Measurements from ENCODE around the gene BCL2. TPM values are rescaled to one million over a fixed set of nuclear protein-coding genes. Genes with fewer than 3 reads are reported as not detected.
A peak's percentile ranks its signal among the peaks of the same experiment; 100 is the strongest.

The BCL2 gene
- total RNA-seq, 2 experiments from 2014 or later = 1.4 to 2.5 TPM

DNA sequence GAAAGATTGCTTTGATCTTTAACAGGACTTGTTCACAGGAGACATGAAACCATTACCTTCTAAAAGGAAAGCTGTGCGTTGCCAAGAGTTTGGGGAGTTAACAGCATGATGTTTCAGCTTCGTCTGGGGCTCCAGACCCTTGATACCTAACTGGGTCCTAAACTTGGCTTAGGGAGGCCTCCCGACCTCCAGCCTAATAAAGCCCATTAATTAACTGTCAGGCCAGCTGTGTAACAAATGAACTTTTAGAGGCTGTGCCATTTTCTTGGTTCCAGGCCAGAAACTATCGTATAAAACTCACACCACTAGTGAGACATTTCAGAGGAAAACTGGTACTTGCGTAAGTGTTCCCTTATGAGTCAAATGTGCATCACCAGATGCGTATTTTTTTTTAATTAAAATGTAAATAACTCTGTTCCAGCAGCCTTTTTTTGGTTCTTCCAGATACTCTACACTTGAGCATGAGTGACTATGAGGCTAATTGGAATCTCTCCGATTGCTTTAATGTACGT lies 236.5 kb downstream of the BCL2 start:
- Histone ChIP-seq H3K79me2 (ENCODE audit: insufficient read depth, low read depth, low read length) (no peaks in the 10 kb centered on the region), H4K20me1 (ENCODE audit: insufficient read depth, low read length) (no peaks in the 10 kb centered on the region), H3K9me2 (ENCODE audit: insufficient read depth, low read length) (no peaks in the 10 kb centered on the region), H3K4me3 (ENCODE audit: low read depth, low read length, poor library complexity, severe bottlenecking) (no peak overlapping the region), H3K36me3 (ENCODE audit: insufficient read depth, low read length) (no peaks in the 10 kb centered on the region), H2AFZ (ENCODE audit: low read length) (no peak overlapping the region), H3K4me1 (ENCODE audit: insufficient read depth, low read length, poor library complexity, severe bottlenecking) (no peaks in the 10 kb centered on the region), H3K27ac (ENCODE audit: low read depth, low read length, poor library complexity, severe bottlenecking) (no peak overlapping the region), H3K9me3 (ENCODE audit: low read length) (no peaks in the 10 kb centered on the region), H3K4me2 (ENCODE audit: low read length) (no peak overlapping the region)
- ChIA-PET POLR2A (no interaction called here), CTCF (ENCODE audit: unreplicated experiment) (no interaction called here)
- TF ChIP-seq, protein P1, sequence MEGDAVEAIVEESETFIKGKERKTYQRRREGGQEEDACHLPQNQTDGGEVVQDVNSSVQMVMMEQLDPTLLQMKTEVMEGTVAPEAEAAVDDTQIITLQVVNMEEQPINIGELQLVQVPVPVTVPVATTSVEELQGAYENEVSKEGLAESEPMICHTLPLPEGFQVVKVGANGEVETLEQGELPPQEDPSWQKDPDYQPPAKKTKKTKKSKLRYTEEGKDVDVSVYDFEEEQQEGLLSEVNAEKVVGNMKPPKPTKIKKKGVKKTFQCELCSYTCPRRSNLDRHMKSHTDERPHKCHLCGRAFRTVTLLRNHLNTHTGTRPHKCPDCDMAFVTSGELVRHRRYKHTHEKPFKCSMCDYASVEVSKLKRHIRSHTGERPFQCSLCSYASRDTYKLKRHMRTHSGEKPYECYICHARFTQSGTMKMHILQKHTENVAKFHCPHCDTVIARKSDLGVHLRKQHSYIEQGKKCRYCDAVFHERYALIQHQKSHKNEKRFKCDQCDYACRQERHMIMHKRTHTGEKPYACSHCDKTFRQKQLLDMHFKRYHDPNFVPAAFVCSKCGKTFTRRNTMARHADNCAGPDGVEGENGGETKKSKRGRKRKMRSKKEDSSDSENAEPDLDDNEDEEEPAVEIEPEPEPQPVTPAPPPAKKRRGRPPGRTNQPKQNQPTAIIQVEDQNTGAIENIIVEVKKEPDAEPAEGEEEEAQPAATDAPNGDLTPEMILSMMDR (conservative IDR thresholded peaks at IDR 0.05; ENCODE audit: low read length) = no peak
- TF ChIP-seq EZH2phosphoT487 (IDR thresholded peaks at IDR 0.05; ENCODE audit: borderline replicate concordance, low read depth, low read length) = no peak
- BruUV-seq (replicated peaks) = no TSS peak
- intact Hi-C loops (cut with micrococcal nuclease; ENCODE audit: unreplicated experiment) = no loop called here
- DNase-seq (ENCODE audit: low spot score) = no peak

DNA sequence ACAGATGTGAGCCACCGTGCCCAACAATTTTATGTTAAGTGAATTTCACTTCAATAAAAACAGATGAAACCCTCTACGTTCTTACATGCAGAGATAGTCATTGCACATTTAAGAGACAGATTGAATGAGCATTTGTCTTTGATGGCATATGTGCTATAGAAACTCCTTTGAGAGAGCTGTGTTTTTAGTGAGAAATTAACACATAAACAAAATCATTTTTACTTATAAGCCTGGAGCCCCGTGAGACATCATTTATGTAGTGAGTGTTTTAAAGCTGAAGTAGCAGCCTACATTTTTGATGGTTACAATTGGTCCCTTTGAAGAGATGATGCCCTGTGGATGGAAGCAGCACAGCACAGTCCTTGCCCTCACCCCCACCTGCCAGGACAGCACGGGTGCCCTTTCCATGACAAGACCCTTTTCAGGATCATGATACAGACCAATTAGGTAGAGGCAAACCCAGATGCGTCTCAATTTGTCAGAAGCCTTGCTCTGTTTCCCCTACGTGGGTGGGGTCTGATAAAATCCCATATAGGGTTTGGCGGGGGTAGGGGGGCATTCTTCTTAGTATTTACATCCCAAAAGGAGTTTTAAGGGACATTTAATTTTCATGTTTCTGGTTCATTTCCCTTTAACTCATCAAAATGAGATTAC lies 237.1 kb downstream of the BCL2 start:
- TF ChIP-seq, protein P1 (conservative IDR thresholded peaks at IDR 0.05; ENCODE audit: low read length) = no peak
- no peak for TF ChIP-seq EZH2phosphoT487 (IDR thresholded peaks at IDR 0.05; ENCODE audit: borderline replicate concordance, low read depth, low read length)

DNA sequence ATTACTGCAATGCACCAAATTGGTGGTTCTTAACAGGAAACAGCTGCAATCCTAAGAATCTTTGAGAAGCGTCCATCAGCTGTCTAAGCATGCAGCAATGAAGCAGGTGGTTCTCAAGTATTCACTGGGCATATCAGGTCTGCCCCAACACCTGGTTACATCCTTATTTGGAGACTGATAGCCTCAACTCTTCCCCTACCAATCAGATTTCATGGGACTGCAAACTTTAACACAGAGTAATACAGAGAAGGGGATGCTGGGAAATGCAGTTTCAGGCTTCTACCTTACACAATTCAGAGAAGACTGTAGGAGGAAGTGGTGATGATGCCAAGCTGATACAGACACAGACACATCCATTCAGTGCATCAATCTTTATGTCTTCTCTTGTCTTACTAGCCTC lies 240.5 kb downstream of the BCL2 start:
- intact Hi-C loops (cut with micrococcal nuclease; ENCODE audit: unreplicated experiment) = no loop called here
- POLR2A ChIA-PET = no interaction called here
- CTCF ChIA-PET (ENCODE audit: unreplicated experiment) = no interaction called here
- TF ChIP-seq, protein P1 (conservative IDR thresholded peaks at IDR 0.05; ENCODE audit: low read length) = no peak
- no peak for TF ChIP-seq EZH2phosphoT487 (IDR thresholded peaks at IDR 0.05; ENCODE audit: borderline replicate concordance, low read depth, low read length)
- Histone ChIP-seq H3K4me2 (ENCODE audit: low read length) (no peak overlapping the region), H3K36me3 (ENCODE audit: insufficient read depth, low read length) (no peaks in the 10 kb centered on the region), H4K20me1 (ENCODE audit: insufficient read depth, low read length) (no peaks in the 10 kb centered on the region), H3K9me3 (ENCODE audit: low read length) (no peaks in the 10 kb centered on the region), H2AFZ (ENCODE audit: low read length) (no peak overlapping the region), H3K9me2 (ENCODE audit: insufficient read depth, low read length) (no peaks in the 10 kb centered on the region), H3K79me2 (ENCODE audit: insufficient read depth, low read depth, low read length) (no peaks in the 10 kb centered on the region), H3K4me3 (ENCODE audit: low read depth, low read length, poor library complexity, severe bottlenecking) (no peak overlapping the region), H3K4me1 (ENCODE audit: insufficient read depth, low read length, poor library complexity, severe bottlenecking) (no peaks in the 10 kb centered on the region), H3K27ac (ENCODE audit: low read depth, low read length, poor library complexity, severe bottlenecking) (no peak overlapping the region)
- peak; percentile 4 for DNase-seq (ENCODE audit: low spot score)
- no TSS peak for BruUV-seq (replicated peaks)

More for the DNA sequence above, 237.1 kb downstream of the BCL2 start:
- no peaks in the 10 kb centered on the region for H3K79me2 ChIP-seq (ENCODE audit: insufficient read depth, low read depth, low read length)
- intact Hi-C loops (cut with micrococcal nuclease; ENCODE audit: unreplicated experiment) = no loop called here
- H3K4me3 ChIP-seq (ENCODE audit: low read depth, low read length, poor library complexity, severe bottlenecking) = no peak overlapping the region
- CTCF ChIA-PET (ENCODE audit: unreplicated experiment) = no interaction called here
- H3K36me3 ChIP-seq (ENCODE audit: insufficient read depth, low read length) = no peaks in the 10 kb centered on the region
- no peak overlapping the region for H3K27ac ChIP-seq (ENCODE audit: low read depth, low read length, poor library complexity, severe bottlenecking)
- H2AFZ ChIP-seq (ENCODE audit: low read length) = no peak overlapping the region
- H3K4me2 ChIP-seq (ENCODE audit: low read length) = no peak overlapping the region
- no peak for DNase-seq (ENCODE audit: low spot score)
- POLR2A ChIA-PET = no interaction called here
- no TSS peak for BruUV-seq (replicated peaks)
- H3K4me1 ChIP-seq (ENCODE audit: insufficient read depth, low read length, poor library complexity, severe bottlenecking) = no peaks in the 10 kb centered on the region
- H4K20me1 ChIP-seq (ENCODE audit: insufficient read depth, low read length) = no peaks in the 10 kb centered on the region
- H3K9me2 ChIP-seq (ENCODE audit: insufficient read depth, low read length) = no peaks in the 10 kb centered on the region
- no peaks in the 10 kb centered on the region for H3K9me3 ChIP-seq (ENCODE audit: low read length)
